Vagina (tissue), 2 donors: ENCODE data around the gene C20orf202. TPM values are rescaled to one million over a fixed set of nuclear protein-coding genes. Genes with fewer than 3 reads are reported as not detected.
A peak's percentile ranks its signal among the peaks of the same experiment; 100 is the strongest.

ENCODE experiments used
- DNase-seq, 2 donors: peaks; one replicate each; pipeline ENCODE4 v3.0.0-alpha.2; 2017; ENCODE audit errors: extremely low spot score in 2 of 2
- H3K27ac ChIP-seq: fragments of 200-600 bp; sonication (generic); one replicate; pipeline ENCODE4 v1.5.1; 2019
- H3K27me3 ChIP-seq: fragments of 200-600 bp; sonication (generic); one replicate; pipeline ENCODE4 v1.5.1; 2019
- H3K36me3 ChIP-seq, 2 donors: fragments of 200-600 bp; sonication (generic); one replicate each; pipeline ENCODE4 v1.5.1; 2017 to 2019
- H3K4me1 ChIP-seq: fragments of 200-600 bp; sonication (generic); one replicate; pipeline ENCODE4 v1.5.1; 2019
- H3K4me3 ChIP-seq, 2 donors: fragments of 200-600 bp; sonication (generic); 1 replicate in 1 of 2; 2 replicates in 1 of 2; pipeline ENCODE4 v1.5.1; 2016 to 2019
- H3K9me3 ChIP-seq: fragments of 200-600 bp; sonication (generic); one replicate; pipeline ENCODE4 v1.5.1; 2019
- CTCF ChIP-seq, 3 experiments: fragments of 450-650 bp in 2 of 3; fragments of 200-600 bp in 1 of 3; sonication (generic) in 1 of 3; IDR thresholded peaks; one replicate each; pipeline ENCODE4 v1.5.1; 2017 to 2019; ENCODE audit warnings: antibody characterized with exemption in 3 of 3, mild to moderate bottlenecking in 2 of 3, moderate library complexity in 2 of 3
- POLR2A ChIP-seq, 2 donors: fragments of 450-650 bp; IDR thresholded peaks; one replicate each; pipeline ENCODE4 v1.6.1; 2017; ENCODE audit warnings: antibody characterized with exemption in 2 of 2, mild to moderate bottlenecking in 2 of 2, moderate library complexity in 2 of 2
- POLR2AphosphoS5 ChIP-seq, 2 donors: sonication (generic); formaldehyde crosslinking; IDR thresholded peaks; one replicate each; pipeline ENCODE4 v1.9.0; 2017; ENCODE audit warnings: antibody characterized with exemption in 2 of 2, mild to moderate bottlenecking in 2 of 2, low read depth in 1 of 2; ENCODE audit not compliant: insufficient read depth in 1 of 2
- intact Hi-C: fragments of 100-400 bp; cut with DNase I; formaldehyde crosslinking; loops from one replicate; pipeline ENCODE4 v1.15.1; 2023
- total RNA-seq: library from RNA; depleted of rRNA; stranded (reverse); fragments of >200 nt; gene quantifications from one replicate; pipeline ENCODE4 v1.2.3, GENCODE V29; 2016

C20orf202 gene
- total RNA-seq, 1 donor from 2014 or later, result not detected

DNA sequence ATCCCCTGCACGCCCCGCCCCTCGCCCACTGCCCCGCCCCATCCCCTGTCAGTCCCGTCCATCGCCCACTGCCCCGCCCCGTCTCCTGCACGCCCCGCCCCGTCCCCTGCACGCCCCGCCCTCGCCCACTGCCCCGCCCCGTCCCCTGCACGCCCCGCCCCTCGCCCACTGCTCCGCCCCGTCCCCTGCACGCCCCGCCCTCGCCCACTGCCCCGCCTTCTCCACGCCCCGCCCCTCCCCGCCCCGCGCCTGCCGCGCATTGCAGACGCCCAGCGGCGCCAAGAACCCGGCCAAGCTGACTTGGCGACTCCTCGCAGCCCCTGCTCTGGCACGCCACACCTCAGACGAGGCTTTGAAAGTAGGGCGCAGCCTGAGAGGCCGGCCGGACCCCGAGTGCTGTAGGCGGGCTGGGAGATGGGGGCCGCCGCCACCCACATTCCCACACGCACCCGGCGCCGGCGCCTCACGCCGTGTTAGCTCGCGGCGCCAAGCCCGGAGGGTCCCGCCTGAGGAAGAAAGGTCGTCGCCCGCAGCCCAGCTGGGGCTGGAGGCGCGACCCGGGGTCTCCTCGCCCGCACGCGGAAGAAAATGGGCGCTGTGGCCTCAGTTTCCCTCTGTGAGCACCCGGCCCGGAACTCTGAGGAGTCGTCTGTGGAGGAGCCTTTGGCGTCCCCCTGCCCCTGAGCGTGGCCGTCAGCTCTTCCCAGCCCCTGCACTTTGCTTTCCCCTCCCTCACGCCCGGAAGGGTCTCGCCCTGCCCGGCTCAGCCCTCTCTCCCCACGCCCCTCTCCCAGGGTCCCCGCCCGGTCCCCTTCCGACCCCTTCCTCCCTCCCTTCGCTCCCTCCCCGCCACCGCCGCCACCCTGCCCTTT, 22.8 kb downstream of the C20orf202 start, which contains the start of gene RAD21L1:
Gene RAD21L1 (plus strand): TSS at position 262 of the 872 bp plus-strand sequence. CDS start 2,410 bp downstream, outside the sequence.
- intact Hi-C loops, result no loop called here
- no peaks in the 10 kb centered on the region for H3K27me3 ChIP-seq
- H3K27ac ChIP-seq, result peak within 1 kb of the TSS; percentile 44

GRCh38 chr20:1229541-1229940, 26.3 kb downstream of the C20orf202 start:
- no peak for DNase-seq
- H3K4me1 ChIP-seq, result peaks cover 12% of the 10 kb centered on the region
- H3K27me3 ChIP-seq, result no peaks in the 10 kb centered on the region
- no peaks in the 10 kb centered on the region for H3K36me3 ChIP-seq
- H3K9me3 ChIP-seq, result no peaks in the 10 kb centered on the region
- no peak overlapping the region for H3K4me3 ChIP-seq
- TF ChIP-seq POLR2AphosphoS5 (IDR thresholded peaks at IDR 0.05; ENCODE audit: insufficient read depth in 1 of 2, low read depth in 1 of 2) (no peak), POLR2A (IDR thresholded peaks at IDR 0.05) (no peak), CTCF (IDR thresholded peaks at IDR 0.05) (no peak)
- H3K27ac ChIP-seq, result no peak overlapping the region
- intact Hi-C loops, result no loop called here

More for the DNA sequence above, 22.8 kb downstream of the C20orf202 start, which contains the start of gene RAD21L1:
- Histone ChIP-seq H3K9me3 (no peaks in the 10 kb centered on the region), H3K4me3 (peak within 1 kb of the TSS; percentile 57 to 71), H3K4me1 (peaks cover 12% of the 10 kb centered on the region), H3K36me3 (no peaks in the 10 kb centered on the region)
- no peak for DNase-seq
- TF ChIP-seq CTCF (IDR thresholded peaks at IDR 0.05) (no peak), POLR2AphosphoS5 (IDR thresholded peaks at IDR 0.05; ENCODE audit: insufficient read depth in 1 of 2, low read depth in 1 of 2) (peak in 1 of 2 donors; percentile 49), POLR2A (IDR thresholded peaks at IDR 0.05) (no peak)

DNA sequence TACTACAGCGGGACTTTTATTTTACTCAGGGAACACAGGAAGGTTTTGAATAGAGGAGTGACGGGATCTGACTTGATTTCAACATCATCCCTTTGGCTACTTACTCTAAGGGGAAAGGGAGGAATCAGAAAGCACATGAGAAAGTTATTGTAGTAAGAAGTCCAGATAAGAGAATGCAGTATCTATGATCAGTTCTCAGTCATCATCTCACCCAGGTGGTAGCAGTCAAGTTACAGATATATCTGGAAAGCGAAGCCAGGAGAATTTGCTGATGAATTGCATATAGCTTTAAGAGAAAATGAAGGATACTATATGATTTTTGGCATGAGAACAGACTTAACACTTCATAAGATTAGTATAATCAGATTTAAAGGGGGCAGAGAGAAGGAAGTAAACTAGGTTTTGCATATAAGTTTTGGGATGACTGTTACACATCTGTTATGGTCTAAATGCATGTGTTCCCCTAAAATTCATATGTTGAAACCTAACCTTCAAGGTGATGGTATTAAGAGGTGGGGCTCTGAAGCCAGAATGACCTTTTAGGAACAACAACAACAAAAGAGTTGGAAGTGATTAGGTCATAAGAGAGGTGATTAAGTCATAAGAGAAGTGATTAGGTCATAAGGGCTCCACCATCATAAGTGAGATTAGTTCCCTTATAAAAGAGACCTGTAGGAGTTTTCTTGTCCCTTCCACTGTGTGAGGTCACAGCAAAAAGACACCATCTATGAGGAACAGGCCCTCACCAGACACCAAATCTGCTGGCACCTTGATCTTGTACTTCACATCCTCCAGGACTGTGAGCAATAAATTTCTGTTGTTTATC, 29.2 kb downstream of the C20orf202 start:
- Histone ChIP-seq H3K9me3 (no peaks in the 10 kb centered on the region), H3K36me3 (no peaks in the 10 kb centered on the region), H3K4me1 (no peaks in the 10 kb centered on the region), H3K4me3 (no peak overlapping the region), H3K27me3 (no peaks in the 10 kb centered on the region), H3K27ac (no peak overlapping the region)
- DNase-seq, result no peak
- intact Hi-C loops, result no loop called here
- TF ChIP-seq POLR2AphosphoS5 (IDR thresholded peaks at IDR 0.05; ENCODE audit: insufficient read depth in 1 of 2, low read depth in 1 of 2), result no peak
- TF ChIP-seq CTCF (IDR thresholded peaks at IDR 0.05), result no peak
- TF ChIP-seq POLR2A (IDR thresholded peaks at IDR 0.05), result no peak

- no peaks in the 10 kb centered on the region for H3K36me3 ChIP-seq
- no peak for TF ChIP-seq POLR2A (IDR thresholded peaks at IDR 0.05)
- TF ChIP-seq POLR2AphosphoS5 (IDR thresholded peaks at IDR 0.05; ENCODE audit: insufficient read depth in 1 of 2, low read depth in 1 of 2), result no peak
- TF ChIP-seq CTCF (IDR thresholded peaks at IDR 0.05), result no peak
- DNase-seq, result no peak
- no peaks in the 10 kb centered on the region for H3K4me1 ChIP-seq
- H3K9me3 ChIP-seq, result no peaks in the 10 kb centered on the region
- intact Hi-C loops, result no loop called here
- H3K4me3 ChIP-seq, result no peak overlapping the region
- no peak overlapping the region for H3K27ac ChIP-seq
- no peaks in the 10 kb centered on the region for H3K27me3 ChIP-seq
Measured at GRCh38 chr20:1240549-1240948, 37.3 kb downstream of the C20orf202 start.
